GM19238 (cell line): ENCODE measurements around the gene GPT2.
"Not testable (repeated sequence)": the region's sequence is repeated elsewhere in the genome, so short reads cannot be mapped to it uniquely, and the experiment has no call there.

Source experiments
- DNase-seq: peaks from one replicate; pipeline ENCODE4 v3.0.0; 2011; ENCODE audit warnings: low spot score; ENCODE audit not compliant: insufficient read length

GPT2 gene

GRCh38 chr16:46920402-46921068 lies 36.4 kb downstream of the GPT2 start:
- DNase-seq = no peak

DNA sequence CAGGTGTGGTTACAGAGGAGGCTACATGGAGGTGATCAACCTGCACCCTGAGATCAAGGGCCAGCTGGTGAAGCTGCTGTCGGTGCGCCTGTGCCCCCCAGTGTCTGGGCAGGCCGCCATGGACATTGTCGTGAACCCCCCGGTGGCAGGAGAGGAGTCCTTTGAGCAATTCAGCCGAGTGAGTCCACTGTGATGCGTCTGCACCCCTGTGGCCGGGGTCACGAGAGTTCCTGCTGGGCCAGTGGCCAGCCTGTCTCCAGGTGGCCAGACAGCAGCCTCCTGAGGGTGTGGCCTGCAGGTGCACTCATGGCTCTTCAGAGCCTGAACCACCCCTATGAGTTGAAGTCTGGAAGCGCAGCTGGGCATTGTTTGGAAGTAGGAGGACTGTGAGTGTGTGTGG lies 38.1 kb downstream of the GPT2 start:
- no peak for DNase-seq

DNA sequence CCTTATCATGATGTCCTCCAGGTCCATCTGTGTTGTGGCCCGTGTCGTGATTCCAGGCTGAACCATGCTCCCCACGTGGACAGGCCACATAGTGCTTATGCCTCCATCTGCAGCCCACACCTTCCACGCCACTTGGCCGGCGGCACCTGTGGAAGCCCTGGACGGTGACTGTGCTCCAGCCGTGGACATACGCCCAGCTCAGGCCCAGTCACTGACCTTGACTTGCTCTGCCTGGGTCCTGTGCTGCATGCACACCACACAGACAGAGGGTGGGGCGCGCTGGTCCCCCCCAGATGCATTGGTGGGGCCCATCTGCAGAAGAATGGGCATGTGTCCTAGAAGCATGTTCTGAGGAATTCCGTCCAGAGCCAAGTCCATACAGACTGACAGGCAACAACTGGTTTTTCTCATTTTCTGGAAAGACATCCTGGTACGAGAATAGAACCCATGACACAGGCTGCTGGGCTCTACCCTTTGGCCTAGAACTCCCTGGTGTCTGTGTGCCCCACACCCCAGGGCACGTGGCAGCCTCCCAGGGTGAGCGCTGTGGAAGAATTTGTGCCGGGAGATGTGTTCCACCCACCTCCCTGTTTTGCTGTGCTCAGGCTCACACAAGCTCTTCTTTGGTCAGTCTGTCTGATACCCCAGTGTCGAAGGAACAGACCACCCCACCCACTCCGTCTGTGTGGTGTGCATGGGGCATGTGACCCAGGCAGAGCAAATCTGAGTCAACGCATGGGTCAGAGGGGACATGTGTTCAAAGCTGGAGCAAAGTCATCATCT lies 39.5 kb downstream of the GPT2 start:
- no peak for DNase-seq

GRCh38 chr16:46924402-46924801 lies 40.2 kb downstream of the GPT2 start:
- DNase-seq = no peak

DNA sequence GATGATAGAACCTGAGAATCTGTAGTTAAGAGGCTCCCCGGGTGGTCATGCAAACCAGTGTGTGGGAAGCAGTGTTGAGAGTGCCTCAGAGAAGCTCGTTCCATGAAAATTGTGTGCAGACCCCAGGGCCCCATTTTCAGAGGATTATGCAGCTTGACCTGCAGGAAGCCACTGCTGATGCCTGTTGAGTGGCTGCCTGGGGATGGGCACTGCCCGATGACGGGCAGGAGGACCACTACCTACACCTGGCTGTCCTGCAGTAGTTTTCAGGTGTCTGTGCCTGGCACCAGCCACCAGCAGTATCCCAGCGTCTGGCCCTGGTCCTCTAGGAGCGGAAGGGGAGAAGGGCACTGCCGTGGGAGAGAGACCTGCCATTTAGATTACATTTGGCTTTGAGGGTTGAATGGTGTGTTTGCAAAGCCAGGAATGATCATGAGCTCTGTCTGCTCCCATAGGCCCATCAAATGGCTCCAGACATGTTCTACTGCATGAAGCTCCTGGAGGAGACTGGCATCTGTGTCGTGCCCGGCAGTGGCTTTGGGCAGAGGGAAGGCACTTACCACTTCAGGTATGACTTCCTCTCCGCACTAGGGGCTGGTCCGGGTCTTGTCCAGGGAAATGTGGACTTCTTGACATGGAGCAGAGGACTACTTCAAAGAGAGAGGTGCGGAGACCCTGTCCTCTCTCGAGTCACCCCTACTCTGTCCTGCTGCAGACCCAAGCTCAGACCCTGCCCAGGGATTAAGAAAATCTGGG lies 42.5 kb downstream of the GPT2 start:
- no peak for DNase-seq

- DNase-seq = no peak
These were observed 43.1 kb downstream of the GPT2 start for GRCh38 chr16:46927273-46927672.

DNA sequence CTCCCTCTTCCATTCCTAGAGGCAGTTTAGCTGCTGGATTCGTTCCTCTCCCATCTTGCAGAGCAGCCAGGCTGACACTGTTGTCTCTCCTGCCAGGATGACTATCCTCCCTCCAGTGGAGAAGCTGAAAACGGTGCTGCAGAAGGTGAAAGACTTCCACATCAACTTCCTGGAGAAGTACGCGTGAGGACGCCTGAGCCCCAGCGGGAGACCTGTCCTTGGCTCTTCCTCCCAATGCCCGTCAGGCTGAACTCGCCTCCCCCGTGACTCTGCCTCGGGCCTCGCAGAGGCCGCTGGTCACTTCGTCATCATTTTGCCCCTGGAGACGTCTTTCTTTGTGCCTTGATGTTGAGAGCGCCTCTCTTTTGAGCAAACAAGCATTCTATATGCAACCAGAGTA lies 44.6 kb downstream of the GPT2 start:
- DNase-seq = no peak

- DNase-seq = peak; percentile 73
These were observed 45.5 kb downstream of the GPT2 start for GRCh38 chr16:46929378-46930332.

- no peak for DNase-seq
These were observed 46.7 kb downstream of the GPT2 start for GRCh38 chr16:46930861-46931260.

- no peak for DNase-seq
These were observed 48.6 kb downstream of the GPT2 start for GRCh38 chr16:46932802-46933201.

DNA sequence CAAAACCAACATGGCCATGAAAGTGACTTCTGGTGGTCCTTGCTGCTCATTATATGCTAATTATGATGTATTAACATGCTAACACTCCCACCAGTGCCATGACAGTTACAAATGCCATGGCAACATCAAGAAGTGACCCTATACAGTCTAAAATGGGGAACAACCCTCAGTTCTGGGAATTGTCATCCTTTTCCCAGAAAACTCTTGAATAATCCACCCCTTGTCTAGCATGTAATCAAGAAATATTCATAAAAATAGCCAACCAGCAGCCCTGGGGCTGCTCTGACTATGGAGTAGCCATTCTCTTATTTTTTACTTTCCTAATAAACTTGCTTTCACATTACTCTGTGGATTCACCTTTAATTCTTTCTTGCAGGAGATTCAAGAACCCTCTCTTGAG lies 53.4 kb downstream of the GPT2 start:
- DNase-seq = no peak

GRCh38 chr16:46944713-46945112 lies 60.6 kb downstream of the GPT2 start:
- DNase-seq = not testable (repeated sequence)

DNA sequence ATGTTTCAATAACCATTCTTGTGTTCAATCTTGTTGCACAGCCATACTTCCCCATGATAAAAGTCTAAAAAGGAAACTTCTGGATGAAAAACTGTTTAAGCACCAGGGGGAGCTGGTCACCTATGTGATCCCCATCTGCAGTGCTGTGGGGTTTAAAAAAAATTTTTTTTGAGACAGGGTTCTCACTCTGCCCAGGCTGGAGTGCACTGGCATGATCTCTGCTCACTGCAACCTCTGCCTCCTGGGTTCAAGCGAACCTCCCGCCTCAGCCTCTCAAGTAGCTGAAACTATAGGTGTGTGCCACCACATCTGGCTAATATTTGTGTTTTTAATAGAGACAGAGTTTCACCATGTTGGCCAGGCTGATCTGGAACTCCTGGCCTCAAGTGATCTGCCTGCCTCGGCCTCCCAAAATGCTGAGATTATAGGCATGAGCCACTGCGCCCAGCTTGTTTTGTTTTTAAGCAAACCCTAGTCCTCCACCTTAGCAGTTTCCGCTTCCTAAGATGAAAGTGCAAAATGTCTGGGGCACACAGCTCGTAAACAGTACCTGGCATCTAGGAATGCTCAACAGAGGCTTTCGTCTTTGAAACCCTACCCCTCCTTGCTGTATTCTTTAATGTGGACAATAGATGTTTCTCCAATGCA lies 63.9 kb downstream of the GPT2 start:
- no peak for DNase-seq

- no peak for DNase-seq
These were observed 64.5 kb downstream of the GPT2 start for GRCh38 chr16:46948548-46949166.

DNA sequence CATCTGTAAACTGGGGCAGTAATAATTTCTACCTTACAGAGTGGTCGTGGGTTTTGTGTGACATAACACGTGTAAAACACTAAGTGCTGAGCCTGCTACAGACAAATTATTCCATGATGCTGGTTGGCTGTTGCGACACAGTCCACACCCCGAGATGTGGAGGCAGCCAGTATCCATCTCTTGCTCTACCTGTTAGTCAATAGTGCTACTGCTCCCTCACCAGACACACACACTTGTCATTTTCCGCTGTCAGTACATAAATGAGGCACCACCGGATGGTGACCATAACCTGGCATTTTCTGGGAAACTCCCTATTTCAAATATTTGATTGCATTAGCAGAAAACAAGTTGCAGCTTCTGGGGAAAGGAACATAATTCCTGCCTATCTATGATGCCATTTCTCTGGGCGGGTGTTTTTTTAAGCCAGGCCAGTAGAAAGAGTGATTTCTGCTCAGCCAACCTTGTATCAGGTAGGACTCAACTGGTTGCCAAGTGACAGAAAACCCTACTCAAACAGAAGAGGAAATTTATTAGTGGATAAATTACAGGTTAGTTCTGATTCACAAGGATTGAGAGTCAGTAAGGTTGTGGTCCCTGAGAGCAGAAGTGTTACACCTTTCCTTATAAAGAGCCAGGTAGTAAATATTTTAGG lies 65.2 kb downstream of the GPT2 start:
- DNase-seq = no peak

GRCh38 chr16:46950009-46950408 lies 65.8 kb downstream of the GPT2 start:
- DNase-seq = no peak

DNA sequence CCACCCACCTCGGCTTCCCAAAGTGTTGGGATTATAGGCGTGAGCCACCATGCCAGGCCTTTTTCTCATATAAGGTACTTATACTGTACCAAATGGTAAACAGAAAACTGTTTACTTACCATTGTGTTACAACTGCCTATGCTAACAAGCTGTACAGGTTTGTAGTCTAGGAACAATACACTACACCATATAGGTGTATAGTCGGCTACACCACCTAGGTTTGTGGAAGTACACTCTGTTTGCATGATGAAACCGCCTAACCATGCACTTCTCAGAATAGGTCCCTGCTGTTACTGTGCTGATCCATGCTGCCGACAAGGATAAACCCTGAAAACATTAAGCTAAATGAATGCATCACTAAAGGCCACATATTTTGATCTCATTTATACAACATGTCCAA lies 70.4 kb downstream of the GPT2 start:
- DNase-seq = no peak

GRCh38 chr16:46961373-46962353 lies 77.5 kb downstream of the GPT2 start:
- no peak for DNase-seq

GRCh38 chr16:46962629-46963028 lies 78.5 kb downstream of the GPT2 start:
- no peak for DNase-seq
